Endodermal cell (in vitro differentiated cells): Measurements from ENCODE around the gene OTP. TPM values are rescaled to one million over a fixed set of nuclear protein-coding genes. Genes with fewer than 3 reads are reported as not detected.

Experiments used
- DNase-seq: peaks from one replicate; pipeline ENCODE4 v3.0.0-alpha.2; 2017
- H3K27ac ChIP-seq: 2 replicates; pipeline ENCODE4 v1.5.1; 2013; ENCODE audit warnings: mild to moderate bottlenecking, low read depth, low read length, moderate library complexity
- H3K27me3 ChIP-seq: 2 replicates; pipeline ENCODE4 v1.6.1; 2013; ENCODE audit warnings: mild to moderate bottlenecking, low read length, moderate library complexity; ENCODE audit not compliant: insufficient read depth, control insufficient read depth, poor library complexity, severe bottlenecking
- H3K36me3 ChIP-seq: 2 replicates; pipeline ENCODE4 v1.7.0; 2013; ENCODE audit warnings: mild to moderate bottlenecking, low read length, moderate library complexity; ENCODE audit not compliant: control insufficient read depth, insufficient read depth
- H3K4me1 ChIP-seq: one replicate; pipeline ENCODE4 v1.7.0; 2013; ENCODE audit warnings: low read length; ENCODE audit not compliant: control insufficient read depth, insufficient read depth
- H3K4me3 ChIP-seq: 2 replicates; pipeline ENCODE4 v1.5.1; 2013; ENCODE audit warnings: mild to moderate bottlenecking, low read length, moderate library complexity
- H3K9ac ChIP-seq: 2 replicates; pipeline ENCODE4 v1.6.1; 2013; ENCODE audit warnings: mild to moderate bottlenecking, low read length, moderate library complexity; ENCODE audit not compliant: poor library complexity, severe bottlenecking; ENCODE audit errors: extremely low read depth
- H3K9me3 ChIP-seq: 2 replicates; pipeline ENCODE4 v1.6.1; 2013; ENCODE audit warnings: mild to moderate bottlenecking, low read length, moderate library complexity; ENCODE audit not compliant: control insufficient read depth
- H3K27ac Mint-ChIP-seq: 2 replicates; pipeline ENCODE4 v1.8.0; 2020; ENCODE audit warnings: mixed read lengths
- H3K27me3 Mint-ChIP-seq: 2 replicates; pipeline ENCODE4 v1.8.0; 2021; ENCODE audit warnings: mild to moderate bottlenecking, mixed read lengths; ENCODE audit not compliant: insufficient read depth
- H3K36me3 Mint-ChIP-seq: 2 replicates; pipeline ENCODE4 v1.8.0; 2020; ENCODE audit warnings: low read depth, mixed read lengths
- H3K4me1 Mint-ChIP-seq: 2 replicates; pipeline ENCODE4 v1.8.0; 2020; ENCODE audit warnings: mixed read lengths
- H3K4me3 Mint-ChIP-seq: 2 replicates; pipeline ENCODE4 v1.8.0; 2020; ENCODE audit warnings: mild to moderate bottlenecking, moderate library complexity, mixed read lengths
- H3K9me3 Mint-ChIP-seq: 2 replicates; pipeline ENCODE4 v1.8.0; 2020; ENCODE audit warnings: mild to moderate bottlenecking, mixed read lengths
- CTCF ChIP-seq: fragments of 200-600 bp; sonication (generic); conservative IDR thresholded peaks from 2 replicates; pipeline ENCODE4 v1.5.0; 2021; ENCODE audit warnings: antibody characterized with exemption, mild to moderate bottlenecking
- WGBS, 2 experiments: methylation state at CpG; one replicate each; pipeline versions ENCODE4 v1.1.5 to v1.1.7; 2013; ENCODE audit warnings: missing lambda C conversion rate in 2 of 2, mixed read lengths in 1 of 2; ENCODE audit not compliant: insufficient coverage in 1 of 2, insufficient read length in 1 of 2; 5-methylcytosine and 5-hydroxymethylcytosine counted together
- long read RNA-seq, 4 experiments: library from polyadenylated mRNA in 2 of 4; library from RNA in 1 of 4; library from capped mRNA in 1 of 4; stranded (forward) in 3 of 4; unstranded in 1 of 4; transcript quantifications; one replicate each; pipeline ENCODE4 v2.0.0, GENCODE V29; 2020 to 2021; ENCODE audit warnings: inconsistent platforms in 1 of 4
- polyA plus RNA-seq, 2 experiments: library from polyadenylated mRNA; stranded (reverse); fragments of 50-300 nt; gene quantifications; one replicate each; pipeline ENCODE4 v1.2.3, GENCODE V29; 2013
- total RNA-seq, 2 donors: library from RNA; stranded (reverse); fragmentation: NEBNext Ultra II Directional in 1 of 2; extraction: Animal tissue kit (Norgen Biotek cat#: 25700) in 1 of 2; gene quantifications; 2 replicates in 1 of 2; 3 replicates in 1 of 2; pipeline ENCODE4 v1.2.1, GENCODE V29; 2021

The OTP gene
- total RNA-seq = not detected
- 0.50 TPM for polyA plus RNA-seq (2013, experiment 1 of 2)
- 0.25 TPM for polyA plus RNA-seq (2013, experiment 2 of 2)
- long read RNA-seq, experiment 1 = 0 reads
- long read RNA-seq, experiment 2 = 0 reads
- long read RNA-seq, experiment 3 = 0 reads
- long read RNA-seq, experiment 4 = 0 reads

GRCh38 chr5:77637998-77638762 lies at the start of gene OTP:
OTP (minus strand) TSS chr5:77638713; CDS start chr5:77638549, 164 bp downstream.
- Histone ChIP-seq H3K27me3 (peaks cover 100% of the 10 kb centered on the region), H3K4me3 (peak within 1 kb of the TSS; percentile 48)

GRCh38 chr5:77683171-77683732 lies 44.7 kb upstream of the OTP start:
- WGBS, 2 experiments = 93 to 95% methylated on average over 3 to 5 of the region's 6 CpGs

More at GRCh38 chr5:77637998-77638762, at the start of gene OTP:
- peaks cover 100% of the 10 kb centered on the region for H3K27me3 Mint-ChIP-seq
- no peak for TF ChIP-seq CTCF
- no peak within 1 kb of the TSS for H3K27ac ChIP-seq
- H3K4me1 ChIP-seq = peaks cover 6% of the 10 kb centered on the region
- H3K9ac ChIP-seq = no peak within 1 kb of the TSS
- H3K36me3 ChIP-seq = no peaks in the 10 kb centered on the region
- H3K9me3 ChIP-seq = peaks cover 7% of the 10 kb centered on the region
- peak within 1 kb of the TSS; percentile 20 for H3K4me3 Mint-ChIP-seq
- no peaks in the 10 kb centered on the region for H3K9me3 Mint-ChIP-seq
- no peaks in the 10 kb centered on the region for H3K36me3 Mint-ChIP-seq
- 1 to 10% methylated on average over 2 to 15 of the region's 24 CpGs for WGBS, 2 experiments
- no peak for DNase-seq
- peaks cover 15% of the 10 kb centered on the region for H3K4me1 Mint-ChIP-seq
- no peak within 1 kb of the TSS for H3K27ac Mint-ChIP-seq

GRCh38 chr5:77670526-77670925 lies 32.0 kb upstream of the OTP start:
- H3K4me1 Mint-ChIP-seq = no peaks in the 10 kb centered on the region
- H3K27me3 Mint-ChIP-seq = peaks cover 36% of the 10 kb centered on the region
- 64 to 67% methylated on average over 3 of the region's 3 CpGs for WGBS, 2 experiments
- Histone ChIP-seq H3K36me3 (no peaks in the 10 kb centered on the region), H3K4me1 (no peaks in the 10 kb centered on the region), H3K9me3 (no peaks in the 10 kb centered on the region), H3K4me3 (no peak overlapping the region), H3K27me3 (peaks cover 25% of the 10 kb centered on the region), H3K27ac (no peak overlapping the region), H3K9ac (no peak overlapping the region)
- peaks cover 3% of the 10 kb centered on the region for H3K9me3 Mint-ChIP-seq
- no peak overlapping the region for H3K27ac Mint-ChIP-seq
- no peak for TF ChIP-seq CTCF
- no peak for DNase-seq
- no peak overlapping the region for H3K4me3 Mint-ChIP-seq
- H3K36me3 Mint-ChIP-seq = no peaks in the 10 kb centered on the region

More at GRCh38 chr5:77683171-77683732, 44.7 kb upstream of the OTP start:
- H3K9me3 Mint-ChIP-seq = no peaks in the 10 kb centered on the region
- H3K4me1 Mint-ChIP-seq = no peaks in the 10 kb centered on the region
- Histone ChIP-seq H3K9me3 (no peaks in the 10 kb centered on the region), H3K27me3 (no peaks in the 10 kb centered on the region), H3K4me1 (no peaks in the 10 kb centered on the region), H3K36me3 (peaks cover 8% of the 10 kb centered on the region), H3K27ac (no peak overlapping the region), H3K9ac (no peak overlapping the region), H3K4me3 (no peak overlapping the region)
- H3K4me3 Mint-ChIP-seq = no peak overlapping the region
- peaks cover 1% of the 10 kb centered on the region for H3K36me3 Mint-ChIP-seq
- DNase-seq = no peak
- H3K27me3 Mint-ChIP-seq = peaks cover 6% of the 10 kb centered on the region
- no peak for TF ChIP-seq CTCF
- no peak overlapping the region for H3K27ac Mint-ChIP-seq
